Spinal cord (tissue), 10 donors: Measurements from ENCODE around the gene PLD3. TPM values are rescaled to one million over a fixed set of nuclear protein-coding genes. Genes with fewer than 3 reads are reported as not detected.

Experiments used
- DNase-seq, 6 donors: peaks; one replicate each; pipeline versions ENCODE4 v3.0.0 to v3.0.0-alpha.2; 2013 to 2015; ENCODE audit warnings: low spot score in 6 of 6, low read depth in 4 of 6
- H3K27ac ChIP-seq: one replicate; pipeline ENCODE4 v1.5.1; 2013; ENCODE audit warnings: low read depth, low read length, control low read depth
- H3K27me3 ChIP-seq: one replicate; pipeline ENCODE4 v1.6.1; 2013; ENCODE audit warnings: low read length; ENCODE audit not compliant: control insufficient read depth, insufficient read depth
- H3K36me3 ChIP-seq: one replicate; pipeline ENCODE4 v1.6.1; 2013; ENCODE audit warnings: low read length; ENCODE audit not compliant: control insufficient read depth, insufficient read depth
- H3K4me1 ChIP-seq: one replicate; pipeline ENCODE4 v1.6.1; 2013; ENCODE audit warnings: low read length; ENCODE audit not compliant: control insufficient read depth, insufficient read depth
- H3K4me3 ChIP-seq: one replicate; pipeline ENCODE4 v1.5.1; 2013; ENCODE audit warnings: low read depth, low read length, control low read depth
- H3K9me3 ChIP-seq: one replicate; pipeline ENCODE4 v1.6.1; 2013; ENCODE audit warnings: low read length; ENCODE audit not compliant: control insufficient read depth, insufficient read depth
- WGBS: methylation state at CpG from one replicate; pipeline ENCODE4 v1.1.5; 2013; ENCODE audit warnings: missing lambda C conversion rate; ENCODE audit not compliant: insufficient coverage; 5-methylcytosine and 5-hydroxymethylcytosine counted together
- polyA plus RNA-seq, 2 donors: library from polyadenylated mRNA; unstranded; fragments of 120-200 nt; gene quantifications; one replicate each; pipeline ENCODE4 v1.2.1, GENCODE V29; 2013; ENCODE audit not compliant: insufficient read length in 2 of 2
- total RNA-seq, 2 donors: library from RNA; depleted of rRNA in 1 of 2; stranded (reverse); fragments of 120-200 nt in 1 of 2; fragments of >200 nt in 1 of 2; gene quantifications; one replicate each; pipeline versions ENCODE4 v1.2.3 to v1.2.4, GENCODE V29; 2013 to 2014
- donor health status: healthy.

The PLD3 gene
- total and polyA plus RNA-seq, 4 donors = 257 to 522 (median 422) TPM

DNA sequence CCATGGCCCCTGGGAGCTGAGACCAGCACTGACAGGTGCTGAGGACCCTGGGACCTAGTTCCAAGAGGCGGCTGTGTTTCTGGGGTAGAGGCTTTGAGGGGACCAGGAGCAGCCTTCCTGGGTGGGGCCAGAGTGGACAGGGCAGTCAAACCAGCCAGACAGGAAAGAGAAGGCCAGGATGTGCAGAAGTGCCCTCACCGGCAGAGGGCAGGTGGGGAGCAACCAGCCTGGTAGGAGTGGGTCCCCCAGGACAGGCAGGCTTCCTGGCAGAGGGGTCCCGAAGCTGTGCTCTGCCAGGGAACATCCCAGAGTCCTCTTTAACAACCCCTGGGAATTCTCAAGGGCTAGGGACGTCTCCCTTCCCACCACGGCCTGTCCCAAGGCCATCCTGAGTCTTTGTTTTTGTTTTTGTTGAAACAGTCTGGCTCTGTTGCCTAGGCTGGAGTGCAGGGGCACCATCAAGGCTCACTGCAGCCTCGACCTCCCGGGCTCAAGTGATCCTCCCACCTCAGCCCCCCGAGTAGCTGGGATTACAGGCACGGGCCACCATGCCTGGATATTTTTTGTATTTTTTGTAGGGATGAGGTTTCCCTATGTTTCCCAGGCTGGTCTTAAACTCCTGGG, 44.5 kb downstream of the PLD3 start:
- DNase-seq = no peak
- Histone ChIP-seq H3K4me3 (no peak overlapping the region), H3K27me3 (peaks cover 2% of the 10 kb centered on the region), H3K9me3 (no peaks in the 10 kb centered on the region), H3K4me1 (no peaks in the 10 kb centered on the region), H3K36me3 (peaks cover 25% of the 10 kb centered on the region), H3K27ac (no peak overlapping the region)
- 48% methylated on average over 4 of the region's 9 CpGs for WGBS

DNA sequence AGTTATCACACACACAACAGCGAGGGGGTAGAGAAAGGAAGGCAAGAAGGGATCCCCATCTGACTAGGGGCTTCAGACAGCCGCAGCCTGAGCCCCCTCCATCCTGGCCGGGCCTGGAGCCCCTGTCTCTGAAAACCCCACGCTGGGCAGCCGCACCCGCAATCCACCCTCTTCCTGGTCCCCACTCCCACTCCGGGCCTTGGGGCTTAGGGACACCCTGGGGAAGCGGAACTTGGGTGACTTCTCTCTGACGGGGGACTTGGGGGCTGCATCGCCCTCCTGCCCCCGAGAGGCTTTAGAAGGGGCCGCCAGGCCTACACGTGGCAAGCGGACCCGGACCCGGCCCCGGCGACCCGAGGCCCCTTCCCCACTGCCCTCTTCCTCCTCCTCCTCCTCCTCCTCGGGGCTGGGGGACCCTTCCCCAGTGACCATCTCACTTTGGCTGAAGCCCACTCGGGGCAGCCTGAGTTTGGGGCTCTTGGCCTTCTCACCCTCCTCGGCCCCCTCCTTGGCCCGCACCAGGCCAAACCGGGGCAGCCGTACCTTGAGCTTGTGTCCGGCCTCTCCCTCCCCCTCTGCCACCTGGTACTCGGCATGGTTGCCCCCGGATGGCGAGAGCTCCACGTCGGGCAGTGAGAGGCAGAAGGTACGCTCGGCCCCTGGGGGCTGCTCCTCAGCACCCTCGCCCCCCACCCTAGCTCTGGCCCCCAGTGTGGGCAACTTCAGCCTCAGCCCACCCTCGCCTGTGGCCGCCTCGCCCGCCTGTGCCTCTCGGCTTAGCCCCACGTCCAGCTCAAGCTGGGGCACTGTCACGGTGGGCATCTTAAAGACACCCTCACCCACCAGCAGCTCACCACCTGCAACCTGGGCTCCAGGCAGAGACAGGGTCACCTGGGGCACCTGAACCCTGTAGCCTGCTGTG, 45.7 kb downstream of the PLD3 start:
- 86% methylated on average over 32 of the region's 41 CpGs for WGBS
- no peak overlapping the region for H3K27ac ChIP-seq
- H3K36me3 ChIP-seq = peaks cover 25% of the 10 kb centered on the region
- no peaks in the 10 kb centered on the region for H3K9me3 ChIP-seq
- peaks cover 6% of the 10 kb centered on the region for H3K4me1 ChIP-seq
- no peak for DNase-seq
- peaks cover 2% of the 10 kb centered on the region for H3K27me3 ChIP-seq
- no peak overlapping the region for H3K4me3 ChIP-seq

DNA sequence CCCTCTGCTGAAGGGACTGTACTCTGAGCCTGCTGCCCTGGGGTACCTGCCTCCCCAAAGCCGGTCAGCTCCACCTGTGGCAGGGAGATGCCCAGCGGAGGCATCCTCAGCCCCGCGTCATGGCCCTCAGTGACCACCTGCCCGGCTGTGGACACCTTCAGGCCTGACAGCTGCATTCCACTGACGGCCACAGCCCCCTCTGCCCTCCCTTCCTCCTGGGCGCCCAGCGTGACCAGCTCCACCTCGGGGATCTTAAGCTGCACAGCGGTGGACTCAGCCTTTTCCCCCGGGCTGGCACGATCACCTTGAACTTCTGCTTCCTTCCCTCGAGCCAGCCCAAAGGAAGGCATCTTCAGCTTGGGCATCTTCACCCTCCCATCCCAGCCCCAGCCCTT, 46.3 kb downstream of the PLD3 start:
- H3K27ac ChIP-seq = no peak overlapping the region
- H3K9me3 ChIP-seq = no peaks in the 10 kb centered on the region
- no peak overlapping the region for H3K4me3 ChIP-seq
- peaks cover 22% of the 10 kb centered on the region for H3K36me3 ChIP-seq
- DNase-seq = no peak
- peaks cover 2% of the 10 kb centered on the region for H3K27me3 ChIP-seq
- WGBS = 74% methylated on average over 13 of the region's 13 CpGs
- H3K4me1 ChIP-seq = peaks cover 6% of the 10 kb centered on the region

DNA sequence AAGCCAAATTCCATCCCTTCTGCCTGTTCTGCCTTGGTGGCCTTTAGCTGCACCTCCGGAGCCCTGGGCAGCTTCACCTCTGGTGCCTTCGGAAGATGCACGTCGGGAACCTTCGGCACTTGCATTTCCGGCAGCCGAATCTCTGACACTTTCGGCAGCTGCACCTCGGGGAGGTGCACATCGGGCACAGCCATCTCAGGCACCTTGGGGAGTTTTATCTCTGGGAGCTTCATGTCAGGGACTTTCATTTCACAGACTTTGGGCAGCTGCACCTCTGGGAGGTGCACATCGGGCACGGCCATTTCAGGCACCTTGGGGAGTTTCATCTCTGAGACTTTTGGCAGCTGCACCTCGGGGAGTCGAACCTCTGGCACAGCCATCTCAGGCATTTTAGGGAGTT, 47.5 kb downstream of the PLD3 start:
- Histone ChIP-seq H3K27ac (no peak overlapping the region), H3K4me1 (peaks cover 6% of the 10 kb centered on the region), H3K9me3 (no peaks in the 10 kb centered on the region), H3K27me3 (peaks cover 2% of the 10 kb centered on the region), H3K36me3 (peaks cover 19% of the 10 kb centered on the region), H3K4me3 (no peak overlapping the region)
- DNase-seq = no peak
- 91% methylated on average over 14 of the region's 14 CpGs for WGBS

DNA sequence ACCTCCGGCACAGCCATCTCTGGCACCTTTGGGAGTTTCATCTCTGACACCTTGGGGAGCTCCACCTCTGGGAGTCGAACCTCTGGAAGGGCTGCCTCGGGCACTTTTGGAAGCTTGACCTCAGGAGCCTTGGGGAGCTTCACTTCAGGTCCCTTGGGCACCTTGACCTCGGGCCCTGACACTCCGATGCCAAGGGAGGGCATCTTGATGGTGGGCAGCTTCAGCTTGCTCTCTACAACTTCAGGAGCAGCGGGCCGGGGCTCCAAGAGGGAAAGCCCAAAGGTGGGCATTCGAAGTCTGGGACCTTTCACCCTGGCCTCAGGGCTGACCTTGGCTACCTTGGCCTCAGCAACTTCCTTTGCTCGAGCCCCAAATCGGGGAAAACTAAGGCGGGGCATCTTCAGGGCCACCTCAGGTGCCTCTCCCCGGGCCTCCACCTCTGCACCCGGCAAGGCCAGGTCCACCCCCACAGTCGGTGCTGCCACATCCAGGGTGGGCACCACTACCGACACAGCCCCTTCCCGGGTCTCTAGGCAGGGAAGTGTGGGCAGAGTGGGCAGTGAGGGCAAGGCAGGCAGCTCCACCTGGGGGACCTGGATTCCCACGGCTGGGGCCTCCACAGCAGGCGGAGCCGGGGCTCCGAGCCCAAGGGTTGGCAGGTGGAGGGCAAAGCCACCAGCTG, 48.5 kb downstream of the PLD3 start:
- no peak overlapping the region for H3K4me3 ChIP-seq
- H3K27me3 ChIP-seq = peaks cover 2% of the 10 kb centered on the region
- DNase-seq = no peak
- peaks cover 19% of the 10 kb centered on the region for H3K36me3 ChIP-seq
- no peaks in the 10 kb centered on the region for H3K9me3 ChIP-seq
- WGBS = 93% methylated on average over 20 of the region's 20 CpGs
- peaks cover 6% of the 10 kb centered on the region for H3K4me1 ChIP-seq
- no peak overlapping the region for H3K27ac ChIP-seq

DNA sequence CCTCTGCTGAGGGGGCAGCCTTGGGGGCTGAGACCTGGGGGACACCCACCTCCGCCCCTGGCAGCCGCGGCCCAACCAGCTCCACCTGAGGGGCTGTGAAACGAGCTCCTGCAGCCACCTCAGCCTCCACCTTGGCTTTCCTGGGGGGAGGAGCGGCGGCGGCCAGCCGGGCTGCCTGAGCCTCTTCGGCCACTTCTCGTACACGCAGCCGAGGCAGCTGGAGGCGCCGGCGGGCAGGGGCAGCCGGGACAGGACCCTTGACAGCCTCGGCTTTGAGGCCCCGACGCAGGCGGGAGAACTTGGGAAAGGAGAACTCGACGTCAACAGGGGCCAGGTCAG, 49.0 kb downstream of the PLD3 start:
- peaks cover 2% of the 10 kb centered on the region for H3K27me3 ChIP-seq
- H3K27ac ChIP-seq = no peak overlapping the region
- no peaks in the 10 kb centered on the region for H3K9me3 ChIP-seq
- H3K4me1 ChIP-seq = peaks cover 6% of the 10 kb centered on the region
- peaks cover 19% of the 10 kb centered on the region for H3K36me3 ChIP-seq
- H3K4me3 ChIP-seq = no peak overlapping the region
- WGBS = 94% methylated on average over 20 of the region's 22 CpGs
- DNase-seq = no peak

DNA sequence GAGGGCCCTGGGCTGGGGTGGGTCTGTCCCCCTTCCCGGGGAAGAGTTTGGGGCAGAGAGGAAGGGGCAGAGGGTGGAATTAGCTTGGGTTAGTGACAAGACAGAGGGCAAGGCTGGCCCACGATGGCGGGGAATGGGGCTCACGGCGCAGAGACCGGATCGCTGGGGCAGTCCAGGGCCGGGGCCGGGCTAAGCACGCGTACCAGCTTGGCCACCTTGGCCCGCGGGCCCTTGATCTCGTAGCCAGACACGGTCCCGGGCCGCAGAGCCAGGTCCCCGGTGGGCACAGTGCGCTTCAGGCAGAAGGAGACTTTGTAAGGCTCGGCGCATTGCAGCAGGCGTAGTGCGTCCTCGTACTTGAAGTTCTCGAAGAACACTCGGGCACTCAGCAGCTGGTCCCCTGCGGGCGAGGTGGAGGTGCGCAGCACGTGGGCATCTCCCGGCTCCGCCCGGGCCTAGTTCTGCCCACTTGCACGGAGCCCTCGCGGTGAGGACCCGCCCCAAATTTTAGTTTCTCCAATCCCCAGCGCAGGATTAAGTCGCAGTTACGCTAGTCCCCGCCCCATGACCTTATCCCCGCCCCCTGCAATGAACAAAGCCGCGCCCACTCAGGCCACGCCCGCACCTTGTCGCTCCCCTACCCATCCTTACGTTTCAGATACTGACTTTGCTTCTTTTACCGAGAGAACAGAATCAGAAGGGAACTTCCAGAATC, 50.1 kb downstream of the PLD3 start:
- peak in 3 of 6 donors; percentile 6 to 81 (median 73) for DNase-seq
- WGBS = 19% methylated on average over 49 of the region's 49 CpGs

DNA sequence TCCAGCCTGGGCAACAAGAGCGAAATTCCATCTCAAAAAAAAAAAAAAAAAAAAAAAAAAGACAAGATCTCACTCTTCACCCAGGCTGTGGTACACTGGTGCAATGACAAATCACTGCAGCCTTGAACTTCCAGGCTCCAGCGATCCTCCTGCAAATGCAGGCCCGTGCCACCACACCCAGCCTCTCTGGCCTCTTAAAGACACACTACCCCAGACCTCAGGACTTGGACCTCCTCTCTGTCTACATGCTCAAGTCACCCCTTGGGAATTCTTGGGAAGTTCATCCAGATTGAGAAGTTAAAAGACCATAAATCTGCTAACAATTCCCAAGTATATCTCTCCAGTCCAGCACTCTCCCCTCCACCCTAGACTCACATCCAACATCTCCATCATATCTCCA, 52.1 kb downstream of the PLD3 start:
- Histone ChIP-seq H3K27me3 (peaks cover 2% of the 10 kb centered on the region), H3K27ac (no peak overlapping the region), H3K4me3 (no peak overlapping the region), H3K36me3 (peaks cover 12% of the 10 kb centered on the region), H3K4me1 (peaks cover 13% of the 10 kb centered on the region), H3K9me3 (no peaks in the 10 kb centered on the region)
- DNase-seq = no peak
- 63% methylated on average over 2 of the region's 3 CpGs for WGBS

More for the DNA sequence above, 50.1 kb downstream of the PLD3 start:
- Histone ChIP-seq H3K27ac (no peak overlapping the region), H3K36me3 (peaks cover 19% of the 10 kb centered on the region), H3K9me3 (no peaks in the 10 kb centered on the region), H3K4me3 (peak overlapping the region; percentile 6), H3K27me3 (peaks cover 2% of the 10 kb centered on the region), H3K4me1 (peaks cover 7% of the 10 kb centered on the region)

DNA sequence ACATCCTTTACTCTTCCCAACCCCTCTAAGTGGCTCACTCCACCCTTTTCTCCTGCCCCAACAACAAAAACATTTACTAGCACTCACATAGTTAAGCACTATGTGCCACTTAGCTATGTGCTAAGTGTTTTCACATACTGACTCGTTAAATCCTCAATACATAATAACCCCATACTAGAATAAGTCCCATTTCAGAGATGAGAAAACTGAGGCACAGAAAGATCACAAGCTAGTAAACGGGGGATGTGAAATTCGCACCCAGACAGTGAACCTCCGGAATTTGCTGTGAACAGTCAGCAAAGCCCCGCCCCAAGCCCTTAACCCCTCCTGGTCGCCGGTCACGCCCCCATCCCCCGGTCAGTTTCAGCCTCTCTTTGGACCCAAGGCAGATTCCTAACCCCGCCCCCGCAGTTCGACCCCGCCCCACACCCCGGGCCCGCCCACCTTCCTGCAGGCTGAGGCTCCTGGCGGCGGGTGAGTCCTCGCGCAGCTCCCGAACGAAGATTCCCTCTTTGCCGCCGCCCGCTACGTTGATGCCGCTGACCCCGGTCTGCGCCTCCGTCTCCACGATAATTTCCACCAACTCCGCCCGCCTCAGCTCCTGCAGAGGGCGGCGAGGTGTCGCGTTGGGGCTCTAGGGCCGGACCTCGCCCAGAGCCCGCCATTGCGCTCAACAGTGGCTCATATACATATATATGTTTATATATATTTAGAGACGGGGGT, 54.9 kb downstream of the PLD3 start:
- Histone ChIP-seq H3K9me3 (no peaks in the 10 kb centered on the region), H3K27ac (peak overlapping the region; percentile 92), H3K27me3 (no peaks in the 10 kb centered on the region), H3K36me3 (no peaks in the 10 kb centered on the region), H3K4me3 (peak overlapping the region; percentile 71), H3K4me1 (peaks cover 10% of the 10 kb centered on the region)
- 0% methylated on average over 32 of the region's 41 CpGs for WGBS
- peak in 4 of 6 donors; percentile 15 to 83 (median 62) for DNase-seq
